Right lobe of liver (tissue), 6 donors: ENCODE data around the gene SUSD6. TPM values are rescaled to one million over a fixed set of nuclear protein-coding genes. Genes with fewer than 3 reads are reported as not detected.

Experiments used
- ATAC-seq, 4 donors: fragments of 200-7000 bp; cut with Tn5 transposase; one replicate each; pipeline ENCODE4 v1.9.1; 2020; ENCODE audit warnings: mild to moderate bottlenecking in 4 of 4, moderate library complexity in 4 of 4
- DNase-seq, 3 donors: peaks; one replicate each; pipeline ENCODE4 v3.0.0-alpha.2; 2020
- H3K27ac ChIP-seq, 3 donors: fragments of 200-600 bp; one replicate each; pipeline ENCODE4 v1.8.0; 2022
- H3K27me3 ChIP-seq, 2 donors: fragments of 200-600 bp; one replicate each; pipeline ENCODE4 v1.8.0; 2022
- H3K36me3 ChIP-seq, 4 donors: fragments of 200-600 bp; sonication (generic) in 1 of 4; one replicate each; pipeline versions ENCODE4 v1.5.1 to v1.8.0; 2017 to 2022; ENCODE audit warnings: control low read depth in 1 of 4
- H3K4me1 ChIP-seq, 4 donors: fragments of 200-600 bp; sonication (generic) in 1 of 4; one replicate each; pipeline versions ENCODE4 v1.5.1 to v1.8.0; 2017 to 2022; ENCODE audit warnings: control low read depth in 1 of 4
- H3K4me3 ChIP-seq, 3 donors: fragments of 200-600 bp; one replicate each; pipeline ENCODE4 v1.8.0; 2022
- H3K9me3 ChIP-seq, 4 donors: fragments of 200-600 bp; sonication (generic) in 1 of 4; one replicate each; pipeline versions ENCODE4 v1.5.1 to v1.8.0; 2017 to 2022; ENCODE audit warnings: control low read depth in 1 of 4
- CTCF ChIP-seq, 4 donors: fragments of 200-600 bp in 3 of 4; fragments of 450-650 bp in 1 of 4; IDR thresholded peaks; one replicate each; pipeline versions ENCODE4 v1.5.1 to v1.8.0; 2016 to 2022; ENCODE audit warnings: antibody characterized with exemption in 4 of 4, mild to moderate bottlenecking in 2 of 4
- POLR2A ChIP-seq: fragments of 450-650 bp; IDR thresholded peaks from one replicate; pipeline ENCODE4 v1.6.1; 2017; ENCODE audit warnings: antibody characterized with exemption, mild to moderate bottlenecking
- WGBS: methylation state at CpG from one replicate; pipeline ENCODE4 v1.1.6; 2018; ENCODE audit warnings: low coverage, low lambda C conversion rate; ENCODE audit not compliant: insufficient coverage; ENCODE audit errors: missing lambda C conversion rate; 5-methylcytosine and 5-hydroxymethylcytosine counted together
- intact Hi-C, 2 donors: fragments of 100-400 bp; cut with DNase I; formaldehyde crosslinking; loops; one replicate each; pipeline versions ENCODE4 v1.11.2 to v1.14.1; 2022
- total RNA-seq, 6 experiments: library from RNA; depleted of rRNA in 2 of 6; stranded (reverse); fragments of >200 nt in 2 of 6; fragmentation: NEBNext Ultra II Directional in 3 of 6; extraction: Animal tissue kit (Norgen Biotek cat#: 25700) in 3 of 6; gene quantifications; one replicate each; pipeline versions ENCODE4 v1.1.0 to v1.2.4, GENCODE V29; 2016 to 2023
- donor health status: DM: no; HTN: yes; CAD: no.
- donor health status: DM: no; HTN: no; CAD: no.
- donor health status: DM: no; HTN: no; CAD: no.
- donor health status: DM: no; HTN: yes; CAD: no.
- donor health status: DM: no; HTN: yes; CAD: no.

The SUSD6 gene
- total RNA-seq, 6 experiments from 2014 or later, result 9.6 to 17.4 (median 12.5) TPM

GRCh38 chr14:69699748-69700303 lies 88.4 kb downstream of the SUSD6 start:
- WGBS, result 61% methylated on average over 5 of the region's 6 CpGs
- ATAC-seq, result no peak
- Histone ChIP-seq H3K9me3 (no peaks in the 10 kb centered on the region), H3K27me3 (no peaks in the 10 kb centered on the region), H3K4me3 (no peak overlapping the region), H3K4me1 (peaks cover 0 to 42% (median 10%) of the 10 kb centered on the region in 4 donors), H3K36me3 (peaks cover 0 to 5% (median 0%) of the 10 kb centered on the region in 4 donors), H3K27ac (no peak overlapping the region)
- intact Hi-C loops, result no loop called here
- no peak for TF ChIP-seq POLR2A
- no peak for TF ChIP-seq CTCF (IDR thresholded peaks at IDR 0.05)
- no peak for DNase-seq

GRCh38 chr14:69700575-69700974 lies 89.2 kb downstream of the SUSD6 start:
- no peak for TF ChIP-seq CTCF (IDR thresholded peaks at IDR 0.05)
- TF ChIP-seq POLR2A, result no peak
- H3K36me3 ChIP-seq, result peaks cover 0 to 12% (median 0%) of the 10 kb centered on the region in 4 donors
- DNase-seq (no peak), ATAC-seq (no peak)
- H3K4me1 ChIP-seq, result peaks cover 0 to 39% (median 9%) of the 10 kb centered on the region in 4 donors
- 68% methylated on average over 2 of the region's 2 CpGs for WGBS
- intact Hi-C loops, result no loop called here
- no peak overlapping the region for H3K4me3 ChIP-seq
- no peak overlapping the region for H3K27ac ChIP-seq
- H3K9me3 ChIP-seq, result no peaks in the 10 kb centered on the region
- no peaks in the 10 kb centered on the region for H3K27me3 ChIP-seq

- Histone ChIP-seq H3K27ac (no peak overlapping the region), H3K4me1 (peaks cover 0 to 31% (median 6%) of the 10 kb centered on the region in 4 donors), H3K27me3 (no peaks in the 10 kb centered on the region), H3K9me3 (no peaks in the 10 kb centered on the region), H3K36me3 (peaks cover 0 to 17% (median under 1%) of the 10 kb centered on the region in 4 donors), H3K4me3 (no peak overlapping the region)
- TF ChIP-seq POLR2A (no peak), CTCF (IDR thresholded peaks at IDR 0.05) (no peak)
- DNase-seq, result no peak
- intact Hi-C loops, result no loop called here
- no peak for ATAC-seq
- 77% methylated on average over 4 of the region's 4 CpGs for WGBS
Measured at GRCh38 chr14:69701291-69701690, 89.9 kb downstream of the SUSD6 start.

GRCh38 chr14:69701857-69702256 lies 90.5 kb downstream of the SUSD6 start:
- H3K27me3 ChIP-seq, result no peaks in the 10 kb centered on the region
- peaks cover 0 to 21% (median 3%) of the 10 kb centered on the region in 4 donors for H3K36me3 ChIP-seq
- intact Hi-C loops, result no loop called here
- H3K4me1 ChIP-seq, result peaks cover 0 to 27% (median 5%) of the 10 kb centered on the region in 4 donors
- no peaks in the 10 kb centered on the region for H3K9me3 ChIP-seq
- no peak for TF ChIP-seq POLR2A
- no peak for TF ChIP-seq CTCF (IDR thresholded peaks at IDR 0.05)
- 33% methylated on average over 3 of the region's 3 CpGs for WGBS
- ATAC-seq (peak; percentile 28 to 53 (median 42)), DNase-seq (no peak)
- peak overlapping the region in 1 of 3 donors; percentile 16 for H3K27ac ChIP-seq
- H3K4me3 ChIP-seq, result no peak overlapping the region
